K562 (cell line): Measurements from ENCODE around the gene FLAD1. TPM values are rescaled to one million over a fixed set of nuclear protein-coding genes. Genes with fewer than 3 reads are reported as not detected.

Experiments
- ATAC-seq: fragments of 200-7000 bp; cut with Tn5 transposase; 3 replicates; pipeline ENCODE4 v1.9.1; 2020; ENCODE audit warnings: moderate library complexity
- BruUV-seq: library from RNA; stranded (reverse); fragments of 400-500 nt; replicated peaks from 2 replicates; lab custom pipeline; 2021; lab: Mats Ljungman, UMichigan
- CTCF ChIA-PET: fragments of 300-600 bp; formaldehyde crosslinking; extraction: SDS; loops from one replicate; lab custom pipeline; 2021; ENCODE audit warnings: low intra/inter-chr PET ratio; lab: Yijun Ruan, JAX
- POLR2A ChIA-PET: fragments of 300-600, 350-650 bp; sonication (Branson Sonifier 250); formaldehyde crosslinking; extraction: SDS; loops from one replicate; lab custom pipeline; 2021; ENCODE audit warnings: antibody characterized with exemption, inconsistent platforms; lab: Yijun Ruan, JAX
- DNase-seq, 4 experiments: peaks; one replicate each; pipeline versions ENCODE4 v3.0.0 to v3.0.0-alpha.2; 2011 to 2018; ENCODE audit warnings: low spot score in 3 of 4, mixed read lengths in 3 of 4; ENCODE audit errors: extremely low read depth in 1 of 4
- FAIRE-seq: peaks from 2 replicates; lab custom pipeline; 2011; peaks lifted over from hg19 to GRCh38; lab: Jason Lieb, UNC
- H2AFZ ChIP-seq: 2 replicates; pipeline ENCODE4 v1.6.0; 2011; ENCODE audit warnings: low read depth, low read length, control low read depth, inconsistent platforms
- H3K27ac ChIP-seq: fragments of 200-600 bp; 3 replicates; pipeline ENCODE4 v1.8.0; 2011; ENCODE audit warnings: low read depth, mild to moderate bottlenecking, control low read depth, inconsistent platforms, low read length, moderate library complexity, mixed read lengths; ENCODE audit errors: extremely low read depth
- H3K27me3 ChIP-seq, 2 experiments: fragments of 300-600 bp in 1 of 2; 2 replicates in 1 of 2; 3 replicates in 1 of 2; pipeline versions ENCODE4 v1.6.0 to v1.8.0; 2011; ENCODE audit warnings: inconsistent platforms in 2 of 2, low read length in 2 of 2, mild to moderate bottlenecking in 1 of 2, mixed read lengths in 1 of 2, moderate library complexity in 1 of 2; ENCODE audit not compliant: control insufficient read depth in 2 of 2, insufficient read depth in 2 of 2
- H3K36me3 ChIP-seq: fragments of 300-600 bp; 3 replicates; pipeline ENCODE4 v1.8.0; 2011; ENCODE audit warnings: mild to moderate bottlenecking, low read length, inconsistent platforms; ENCODE audit not compliant: control insufficient read depth, insufficient read depth
- H3K4me1 ChIP-seq, 2 experiments: fragments of 200-600 bp in 1 of 2; replicated peaks in 1 of 2; 2 replicates in 1 of 2; 3 replicates in 1 of 2; pipeline versions ENCODE4 v1.5.1 to v1.8.0; 2011; ENCODE audit warnings: inconsistent platforms in 2 of 2, low read length in 2 of 2, mild to moderate bottlenecking in 1 of 2, mixed read lengths in 1 of 2, moderate library complexity in 1 of 2; ENCODE audit not compliant: control insufficient read depth in 2 of 2, insufficient read depth in 2 of 2
- H3K4me2 ChIP-seq: 2 replicates; pipeline ENCODE4 v1.6.1; 2011; ENCODE audit warnings: low read length, control low read depth, inconsistent platforms, mixed read lengths; ENCODE audit not compliant: insufficient read depth
- H3K4me3 ChIP-seq: fragments of 200-600 bp; sonication (generic), shearing (Covaris generic); 2 replicates; pipeline ENCODE4 v1.5.1; 2016; ENCODE audit warnings: control low read depth, inconsistent platforms
- H3K79me2 ChIP-seq: fragments of 200-600 bp; 3 replicates; pipeline ENCODE4 v1.8.0; 2011; ENCODE audit warnings: low read length, inconsistent platforms; ENCODE audit not compliant: control insufficient read depth, insufficient read depth
- H3K9ac ChIP-seq, 2 experiments: 2 replicates each; pipeline versions ENCODE4 v1.6.0 to v1.6.1; 2011; ENCODE audit warnings: low read depth in 2 of 2, low read length in 2 of 2, control low read depth in 1 of 2, inconsistent platforms in 1 of 2, mild to moderate bottlenecking in 1 of 2, mixed read lengths in 1 of 2; ENCODE audit not compliant: insufficient read depth in 1 of 2
- H3K9me1 ChIP-seq: one replicate; pipeline ENCODE4 v1.6.0; 2011; ENCODE audit warnings: inconsistent platforms, mild to moderate bottlenecking, low read length, moderate library complexity; ENCODE audit not compliant: control insufficient read depth, insufficient read depth
- H3K9me3 ChIP-seq: replicated peaks from 2 replicates; pipeline ENCODE4 v1.5.1; 2011; ENCODE audit warnings: low read depth, low read length, inconsistent platforms; ENCODE audit not compliant: control insufficient read depth, insufficient read depth
- H4K20me1 ChIP-seq: replicated peaks from 2 replicates; pipeline ENCODE4 v1.6.1; 2011; ENCODE audit warnings: low read length, inconsistent platforms, mixed read lengths; ENCODE audit not compliant: control insufficient read depth, insufficient read depth
- CBFA2T3 ChIP-seq: fragments of 450-650 bp; IDR thresholded peaks from 2 replicates; pipeline ENCODE4 v1.6.1; 2017
- DPF2 ChIP-seq: fragments of 450-650 bp; IDR thresholded peaks from 2 replicates; pipeline ENCODE4 v1.6.1; 2016
- FOXK2 ChIP-seq, 2 experiments: fragments of 450-650 bp; IDR thresholded peaks in 1 of 2; conservative IDR thresholded peaks in 1 of 2; 2 replicates each; pipeline ENCODE4 v1.6.1; 2016; ENCODE audit warnings: low read depth in 2 of 2, mild to moderate bottlenecking in 1 of 2
- GTF2A2 ChIP-seq: IDR thresholded peaks from 2 replicates; pipeline ENCODE4 v1.6.1; 2016; ENCODE audit warnings: mild to moderate bottlenecking, missing genetic modification characterization, missing compliant biosample characterization
- HDAC1 ChIP-seq, 2 experiments: fragments of 450-650 bp; IDR thresholded peaks; 2 replicates each; pipeline ENCODE4 v1.6.1; 2016 to 2017; ENCODE audit warnings: inconsistent platforms in 1 of 2, mild to moderate bottlenecking in 1 of 2, moderate library complexity in 1 of 2
- HSF4 ChIP-seq: fragments of 250-450 bp; sonication (Bioruptor Pico); IDR thresholded peaks from 2 replicates; pipeline ENCODE4 v2.1.2; 2022; ENCODE audit warnings: mild to moderate bottlenecking, moderate library complexity, borderline replicate concordance
- MAX ChIP-seq: sonication (generic); formaldehyde crosslinking; IDR thresholded peaks from 2 replicates; pipeline ENCODE4 v1.9.0; 2022; ENCODE audit warnings: mild to moderate bottlenecking, missing genetic modification reagents
- MYC ChIP-seq, 2 experiments: fragments of 250-450 bp in 1 of 2; sonication (Bioruptor Pico) in 1 of 2; IDR thresholded peaks; 2 replicates each; pipeline versions ENCODE4 v1.5.1 to v1.6.1; 2012 to 2021; ENCODE audit warnings: low read depth in 2 of 2, borderline replicate concordance in 1 of 2, improper control_type of control experiment in 1 of 2, low read length in 1 of 2, mild to moderate bottlenecking in 1 of 2, moderate library complexity in 1 of 2
- NR3C1 ChIP-seq: sonication (generic); formaldehyde crosslinking; IDR thresholded peaks from 2 replicates; pipeline ENCODE4 v1.8.1; 2022; ENCODE audit warnings: missing genetic modification reagents
- SUPT5H ChIP-seq: fragments of 450-650 bp; IDR thresholded peaks from 2 replicates; pipeline ENCODE4 v1.6.1; 2016
- TBP ChIP-seq: optimal IDR thresholded peaks from 2 replicates; pipeline ENCODE3; 2011; ENCODE audit warnings: low read depth, low read length, improper control_type of control experiment
- TCF3 ChIP-seq: sonication (generic); formaldehyde crosslinking; IDR thresholded peaks from 2 replicates; pipeline ENCODE4 v1.4.0; 2020; ENCODE audit warnings: mild to moderate bottlenecking, missing genetic modification reagents
- ZBED1 ChIP-seq: IDR thresholded peaks from 2 replicates; pipeline ENCODE4 v1.6.1; 2014
- ZEB2 ChIP-seq: fragments of 450-650 bp; IDR thresholded peaks from 2 replicates; pipeline ENCODE4 v1.6.1; 2016
- ZNF695 ChIP-seq: fragments of 450-650 bp; formaldehyde crosslinking; IDR thresholded peaks from 2 replicates; pipeline ENCODE4 v1.4.0; 2020; ENCODE audit warnings: mild to moderate bottlenecking, moderate library complexity
- WGBS: fragments of 100-300 bp; shearing (Covaris generic); methylation state at CpG from one replicate; pipeline ENCODE4 v1.1.6; 2016; ENCODE audit warnings: low coverage, mixed read lengths; ENCODE audit not compliant: insufficient coverage; ENCODE audit errors: missing lambda C conversion rate; 5-methylcytosine and 5-hydroxymethylcytosine counted together
- in situ Hi-C: fragments of 300-500 bp; cut with MboI; formaldehyde crosslinking; loops from 4 replicates; pipeline ENCODE4 v1.15.0; 2018; ENCODE audit warnings: inconsistent platforms, mixed read lengths
- intact Hi-C: fragments of 100-400 bp; cut with micrococcal nuclease; formaldehyde crosslinking; loops from 2 replicates; pipeline ENCODE4 v1.14.2; 2022
- polyA plus RNA-seq, 8 experiments: library from polyadenylated mRNA; depleted of rRNA in 4 of 8; stranded (reverse) in 5 of 8; unstranded in 3 of 8; fragments of >200 nt; fragmentation: Nextera tagmentation in 2 of 8; fragmentation: Illumina TruSeq in 1 of 8; extraction: Ambion mirVana in 2 of 8; extraction: Trizol in 1 of 8; gene quantifications; 2 replicates each; pipeline versions ENCODE4 v1.2.1 to v1.2.3, GENCODE V29; 2011 to 2014; ENCODE audit warnings: inconsistent platforms in 1 of 8, missing spikeins in 1 of 8
- total RNA-seq, 7 experiments: library from RNA; depleted of rRNA in 6 of 7; stranded (reverse); fragments of >200 nt in 6 of 7; fragmentation: Illumina TruSeq in 2 of 7; extraction: Trizol in 2 of 7; gene quantifications; 2 replicates each; pipeline versions ENCODE4 v1.2.1 to v1.2.3, GENCODE V29; 2011 to 2021; ENCODE audit warnings: low replicate concordance in 1 of 7
- TF ChIP-seq, protein P1 (sequence below): sonication (generic); formaldehyde crosslinking; IDR thresholded peaks from 2 replicates; pipeline ENCODE4 v1.8.1; 2022; ENCODE audit warnings: missing genetic modification reagents

FLAD1 gene
- total and polyA plus RNA-seq, 9 of the 15 experiments (the other 6 are each of a cell fraction or from before 2014, with no cell fraction given): 24.9 to 85.8 (median 67.0) TPM

GRCh38 chr1:154994269-154994587 is 11.1 kb downstream of the FLAD1 start (continued):
- TF ChIP-seq, protein P1, sequence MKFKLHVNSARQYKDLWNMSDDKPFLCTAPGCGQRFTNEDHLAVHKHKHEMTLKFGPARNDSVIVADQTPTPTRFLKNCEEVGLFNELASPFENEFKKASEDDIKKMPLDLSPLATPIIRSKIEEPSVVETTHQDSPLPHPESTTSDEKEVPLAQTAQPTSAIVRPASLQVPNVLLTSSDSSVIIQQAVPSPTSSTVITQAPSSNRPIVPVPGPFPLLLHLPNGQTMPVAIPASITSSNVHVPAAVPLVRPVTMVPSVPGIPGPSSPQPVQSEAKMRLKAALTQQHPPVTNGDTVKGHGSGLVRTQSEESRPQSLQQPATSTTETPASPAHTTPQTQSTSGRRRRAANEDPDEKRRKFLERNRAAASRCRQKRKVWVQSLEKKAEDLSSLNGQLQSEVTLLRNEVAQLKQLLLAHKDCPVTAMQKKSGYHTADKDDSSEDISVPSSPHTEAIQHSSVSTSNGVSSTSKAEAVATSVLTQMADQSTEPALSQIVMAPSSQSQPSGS (CRISPR knock-in tag): no peak
- peak; percentile 7; the same call in 1 of the 2 replicates for TF ChIP-seq MAX (CRISPR knock-in tag)
- TF ChIP-seq, all 486 proteins: peak for 3

- DNase-seq (peak in 1 of 4 experiments; percentile 45), FAIRE-seq (no peak), ATAC-seq (peak; percentile 5; the same call in 2 of the 3 replicates)
- POLR2A ChIA-PET: interaction anchor here (0.6 to 8.2 kb wide), 12 partner anchors 10 to 838 kb away, joined by 3 to 80 read pairs (median 6); partner anchors contain the start of genes ADAM15, CKS1B, FLAD1 and PBXIP1
- H3K4me2 ChIP-seq: peak overlapping the region; percentile 47; the same call in 1 of the 2 replicates
- H4K20me1 ChIP-seq: no peaks in the 10 kb centered on the region
- H3K36me3 ChIP-seq: peaks cover 20% of the 10 kb centered on the region; the same call in 2 of the 3 replicates
- no peak for TF ChIP-seq DPF2
- TF ChIP-seq HSF4 (CRISPR knock-in tag): no peak
- TF ChIP-seq TCF3: peak; percentile 20; the same call in 1 of the 2 replicates
- TF ChIP-seq GTF2A2 (tag): no peak
- TF ChIP-seq HDAC1 (IDR thresholded peaks at IDR 0.05): 0 out of 4 replicates have a peak, but pooled peaks of 1 of the 2 experiments have one; percentile 13
- peak; percentile 94; the same call in 1 of the 2 replicates for TF ChIP-seq ZBED1
- 0 out of 2 replicates have a peak, but pooled peaks have one; percentile 9 for TF ChIP-seq MYC (IDR thresholded peaks at IDR 0.05; ENCODE audit: low read depth, low read length)
- no peak for TF ChIP-seq MYC (CRISPR knock-in tag; IDR thresholded peaks at IDR 0.05; ENCODE audit: borderline replicate concordance, low read depth)
- peak; percentile 27; the same call in 1 of the 2 replicates for TF ChIP-seq CBFA2T3
- TF ChIP-seq ZNF695 (CRISPR knock-in tag): no peak
- TF ChIP-seq ZEB2: 0 out of 2 replicates have a peak, but pooled peaks have one; percentile 41
- peak in 1 of 2 experiments; percentile 43; a peak in 1 of 4 replicates for TF ChIP-seq FOXK2 (conservative IDR thresholded peaks at IDR 0.05 in 1 of 2, IDR thresholded peaks at IDR 0.05 in 1 of 2; ENCODE audit: low read depth in 2 of 2)
- TF ChIP-seq TBP: peak; percentile 8
- TF ChIP-seq NR3C1 (CRISPR knock-in tag): no peak
- TF ChIP-seq SUPT5H: no peak
- H2AFZ ChIP-seq: peak overlapping the region; percentile 47
- H3K9me3 ChIP-seq: no peaks in the 10 kb centered on the region
- peaks cover 43 to 48% of the 10 kb centered on the region in 2 experiments for H3K4me1 ChIP-seq
- peak overlapping the region; percentile 19 to 71; a peak in 3 of 4 replicates for H3K9ac ChIP-seq
- CTCF ChIA-PET: interaction anchor here (0.9 kb wide), 1 partner anchor 39 kb away, joined by 4 read pairs; the partner anchor contains the start of gene PBXIP1
- peaks cover 6% of the 10 kb centered on the region for H3K9me1 ChIP-seq
- no peak overlapping the region for H3K4me3 ChIP-seq
- no TSS peak for BruUV-seq
- intact Hi-C loops (loop anchor here (2.0 kb wide), 1 partner anchor 40 kb away; no protein-coding TSS in a partner anchor), in situ Hi-C loops (no loop called here)
- WGBS: 10% methylated on average over 3 of the region's 3 CpGs
- no peaks in the 10 kb centered on the region for H3K27me3 ChIP-seq
- H3K79me2 ChIP-seq: peaks cover 2% of the 10 kb centered on the region; the same call in 2 of the 3 replicates
- peak overlapping the region; percentile 73 for H3K27ac ChIP-seq
These were observed 11.4 kb downstream of the FLAD1 start for GRCh38 chr1:154994591-154994990.
